ENCODE measurements around the gene IL1RL2. TPM values are rescaled to one million over a fixed set of nuclear protein-coding genes. Genes with fewer than 3 reads are reported as not detected.

The IL1RL2 gene
- total RNA-seq, 4 donors from 2014 or later: 0.17 to 0.44 TPM; not detected in 2

GRCh38 chr2:102261467-102262135 lies 74.8 kb downstream of the IL1RL2 start:
- TF ChIP-seq CTCF (IDR thresholded peaks at IDR 0.05; ENCODE audit: low read depth): no peak

GRCh38 chr2:102262216-102263129 lies 75.7 kb downstream of the IL1RL2 start:
- no peak for TF ChIP-seq CTCF (IDR thresholded peaks at IDR 0.05; ENCODE audit: low read depth)

GRCh38 chr2:102264952-102265351 lies 78.1 kb downstream of the IL1RL2 start:
- no peak for TF ChIP-seq CTCF (IDR thresholded peaks at IDR 0.05; ENCODE audit: low read depth)

- TF ChIP-seq CTCF (IDR thresholded peaks at IDR 0.05; ENCODE audit: low read depth): no peak
Measured at GRCh38 chr2:102266204-102266603, 79.4 kb downstream of the IL1RL2 start.

- no peak for TF ChIP-seq CTCF (IDR thresholded peaks at IDR 0.05; ENCODE audit: low read depth)
Measured at GRCh38 chr2:102267774-102268173, 81.0 kb downstream of the IL1RL2 start.

- no peak for TF ChIP-seq CTCF (IDR thresholded peaks at IDR 0.05; ENCODE audit: low read depth)
Measured at GRCh38 chr2:102268510-102269199, 81.8 kb downstream of the IL1RL2 start.

GRCh38 chr2:102269200-102269524 lies 82.3 kb downstream of the IL1RL2 start:
- no peak for TF ChIP-seq CTCF (IDR thresholded peaks at IDR 0.05; ENCODE audit: low read depth)

Data from subcutaneous adipose tissue (tissue), 4 donors.